SK-N-MC (cell line): ENCODE data around the gene PPP1R3G.

ENCODE experiments used
- EZH2 ChIP-seq: fragments of 200-600 bp; sonication (generic); IDR thresholded peaks from one replicate; pipeline ENCODE4 v1.6.1; 2017; ENCODE audit warnings: antibody characterized with exemption
- POLR2AphosphoS5 ChIP-seq: IDR thresholded peaks from 2 replicates; pipeline ENCODE4 v1.6.1; 2012; ENCODE audit warnings: mild to moderate bottlenecking, low read depth, low read length, borderline replicate concordance

- no peak for TF ChIP-seq POLR2AphosphoS5
- TF ChIP-seq EZH2 = no peak
These were observed 771 bp upstream of the PPP1R3G start for GRCh38 chr6:5084360-5084780.
